OCI-LY7 (cell line): ENCODE measurements around the gene ZMIZ1.

ENCODE experiments used
- EZH2phosphoT487 ChIP-seq: fragments of 200-600 bp; sonication (generic); IDR thresholded peaks from 2 replicates; pipeline ENCODE4 v1.6.1; 2018; ENCODE audit warnings: low read depth, borderline replicate concordance, mild to moderate bottlenecking, mixed run types, antibody characterized with exemption, low read length, moderate library complexity, mixed read lengths
- TF ChIP-seq, protein P1 (sequence below): fragments of 200-600 bp; sonication (generic); conservative IDR thresholded peaks from 2 replicates; pipeline ENCODE4 v1.5.1; 2014; ENCODE audit warnings: mild to moderate bottlenecking, antibody characterized with exemption, low read length, moderate library complexity, mixed read lengths

DNA sequence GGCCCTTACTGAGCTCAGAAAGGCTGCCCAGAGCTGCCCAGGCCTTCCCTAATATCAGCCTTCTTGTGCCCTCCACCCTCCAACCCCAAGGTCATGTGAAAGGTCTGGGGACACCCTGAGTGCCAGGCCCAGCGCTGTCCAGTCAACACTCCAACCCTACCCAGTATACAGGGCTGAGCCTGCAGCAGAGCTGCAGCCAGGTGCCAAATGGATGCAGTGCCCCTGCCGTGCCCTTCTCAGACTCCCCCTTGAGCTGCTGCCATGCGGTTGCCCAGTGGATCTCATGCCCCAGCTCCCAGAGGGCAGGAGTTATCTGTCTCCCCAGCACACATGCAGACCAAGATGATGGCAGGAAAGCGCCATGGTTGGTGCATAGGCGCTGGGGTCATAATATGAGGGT lies 61.5 kb downstream of the ZMIZ1 start:
- TF ChIP-seq, protein P1, sequence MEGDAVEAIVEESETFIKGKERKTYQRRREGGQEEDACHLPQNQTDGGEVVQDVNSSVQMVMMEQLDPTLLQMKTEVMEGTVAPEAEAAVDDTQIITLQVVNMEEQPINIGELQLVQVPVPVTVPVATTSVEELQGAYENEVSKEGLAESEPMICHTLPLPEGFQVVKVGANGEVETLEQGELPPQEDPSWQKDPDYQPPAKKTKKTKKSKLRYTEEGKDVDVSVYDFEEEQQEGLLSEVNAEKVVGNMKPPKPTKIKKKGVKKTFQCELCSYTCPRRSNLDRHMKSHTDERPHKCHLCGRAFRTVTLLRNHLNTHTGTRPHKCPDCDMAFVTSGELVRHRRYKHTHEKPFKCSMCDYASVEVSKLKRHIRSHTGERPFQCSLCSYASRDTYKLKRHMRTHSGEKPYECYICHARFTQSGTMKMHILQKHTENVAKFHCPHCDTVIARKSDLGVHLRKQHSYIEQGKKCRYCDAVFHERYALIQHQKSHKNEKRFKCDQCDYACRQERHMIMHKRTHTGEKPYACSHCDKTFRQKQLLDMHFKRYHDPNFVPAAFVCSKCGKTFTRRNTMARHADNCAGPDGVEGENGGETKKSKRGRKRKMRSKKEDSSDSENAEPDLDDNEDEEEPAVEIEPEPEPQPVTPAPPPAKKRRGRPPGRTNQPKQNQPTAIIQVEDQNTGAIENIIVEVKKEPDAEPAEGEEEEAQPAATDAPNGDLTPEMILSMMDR: no peak
- no peak for TF ChIP-seq EZH2phosphoT487
